Left lung (tissue), 10 donors: ENCODE measurements around the gene TCIRG1. TPM values are rescaled to one million over a fixed set of nuclear protein-coding genes. Genes with fewer than 3 reads are reported as not detected.
A peak's percentile ranks its signal among the peaks of the same experiment; 100 is the strongest.

ENCODE experiments used
- ATAC-seq: fragments of 200-7000 bp; cut with Tn5 transposase; one replicate; pipeline ENCODE4 v1.9.1; 2020; ENCODE audit warnings: moderate library complexity
- DNase-seq, 4 donors: peaks; one replicate each; pipeline ENCODE4 v3.0.0-alpha.2; 2013 to 2020
- H3K27ac ChIP-seq, 2 donors: fragments of 200-600 bp; sonication (generic) in 1 of 2; one replicate each; pipeline versions ENCODE4 v1.5.0 to v1.8.0; 2020 to 2021
- H3K27me3 ChIP-seq, 2 donors: fragments of 200-600 bp; sonication (generic) in 1 of 2; one replicate each; pipeline versions ENCODE4 v1.5.0 to v1.8.0; 2020 to 2021
- H3K36me3 ChIP-seq, 2 donors: fragments of 200-600 bp; sonication (generic) in 1 of 2; one replicate each; pipeline versions ENCODE4 v1.5.0 to v1.8.0; 2020 to 2021
- H3K4me1 ChIP-seq, 2 donors: fragments of 200-600 bp; one replicate each; pipeline ENCODE4 v1.8.0; 2021
- H3K4me3 ChIP-seq, 2 donors: fragments of 200-600 bp; sonication (generic) in 1 of 2; one replicate each; pipeline versions ENCODE4 v1.5.0 to v1.8.0; 2020 to 2021; ENCODE audit warnings: mild to moderate bottlenecking in 1 of 2
- H3K9me3 ChIP-seq, 2 donors: fragments of 200-600 bp; sonication (generic) in 1 of 2; one replicate each; pipeline versions ENCODE4 v1.5.0 to v1.8.0; 2020 to 2021
- intact Hi-C, 2 donors: fragments of 100-400 bp; cut with DNase I; formaldehyde crosslinking; loops; one replicate each; pipeline versions ENCODE4 v1.11.2 to v1.14.2; 2022
- polyA plus RNA-seq, 6 donors: library from polyadenylated mRNA; unstranded; fragments of 120-200 nt; gene quantifications; one replicate each; pipeline ENCODE4 v1.2.1, GENCODE V29; 2013; ENCODE audit not compliant: insufficient read length in 6 of 6
- total RNA-seq, 2 donors: library from RNA; stranded (reverse); fragmentation: NEBNext Ultra II Directional; extraction: Animal tissue kit (Norgen Biotek cat#: 25700); gene quantifications; one replicate each; pipeline ENCODE4 v1.2.1, GENCODE V29; 2021
- TF ChIP-seq, protein P1 (sequence below), 2 donors: fragments of 200-600 bp; sonication (generic) in 1 of 2; IDR thresholded peaks; one replicate each; pipeline versions ENCODE4 v1.5.0 to v1.8.0; 2021; ENCODE audit warnings: antibody characterized with exemption in 2 of 2
- donor health status: DM: no; HTN: yes; CAD: no.
- donor health status: DM: no; HTN: no; CAD: no.

Gene TCIRG1
- total and polyA plus RNA-seq, 8 donors, result 24.3 to 323 (median 37.7) TPM

DNA sequence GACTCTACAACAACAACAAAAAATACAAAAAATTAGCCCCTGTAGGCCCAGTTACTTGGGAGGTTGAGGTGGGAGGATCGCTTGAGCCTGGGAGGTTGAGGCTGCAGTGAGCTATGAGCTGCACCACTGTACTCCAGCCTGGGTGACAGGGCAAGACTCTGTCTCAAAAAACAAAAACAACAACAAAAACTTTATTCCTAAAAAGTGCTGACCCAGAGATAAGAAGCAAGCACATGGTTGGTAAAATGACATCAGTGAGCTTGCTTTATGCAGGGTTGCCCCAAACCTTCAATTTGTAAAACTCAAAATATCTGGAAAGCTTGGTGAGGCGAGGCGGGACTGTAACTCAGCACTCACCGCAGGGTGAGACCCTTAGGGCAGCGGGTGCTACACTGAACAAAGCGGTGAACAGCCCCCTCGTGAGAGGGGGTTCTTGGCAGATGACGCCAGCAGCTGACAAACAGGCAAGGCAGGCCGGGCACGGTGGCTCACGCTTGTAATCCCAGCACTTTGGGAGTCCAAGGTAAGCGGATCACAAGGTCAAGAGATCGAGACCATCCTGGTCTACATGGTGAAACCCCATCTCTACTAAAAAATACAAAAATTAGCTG lies 3.5 kb upstream of the TCIRG1 start:
- ATAC-seq, result no peak
- TF ChIP-seq, protein P1, sequence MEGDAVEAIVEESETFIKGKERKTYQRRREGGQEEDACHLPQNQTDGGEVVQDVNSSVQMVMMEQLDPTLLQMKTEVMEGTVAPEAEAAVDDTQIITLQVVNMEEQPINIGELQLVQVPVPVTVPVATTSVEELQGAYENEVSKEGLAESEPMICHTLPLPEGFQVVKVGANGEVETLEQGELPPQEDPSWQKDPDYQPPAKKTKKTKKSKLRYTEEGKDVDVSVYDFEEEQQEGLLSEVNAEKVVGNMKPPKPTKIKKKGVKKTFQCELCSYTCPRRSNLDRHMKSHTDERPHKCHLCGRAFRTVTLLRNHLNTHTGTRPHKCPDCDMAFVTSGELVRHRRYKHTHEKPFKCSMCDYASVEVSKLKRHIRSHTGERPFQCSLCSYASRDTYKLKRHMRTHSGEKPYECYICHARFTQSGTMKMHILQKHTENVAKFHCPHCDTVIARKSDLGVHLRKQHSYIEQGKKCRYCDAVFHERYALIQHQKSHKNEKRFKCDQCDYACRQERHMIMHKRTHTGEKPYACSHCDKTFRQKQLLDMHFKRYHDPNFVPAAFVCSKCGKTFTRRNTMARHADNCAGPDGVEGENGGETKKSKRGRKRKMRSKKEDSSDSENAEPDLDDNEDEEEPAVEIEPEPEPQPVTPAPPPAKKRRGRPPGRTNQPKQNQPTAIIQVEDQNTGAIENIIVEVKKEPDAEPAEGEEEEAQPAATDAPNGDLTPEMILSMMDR (IDR thresholded peaks at IDR 0.05), result no peak
- no peaks in the 10 kb centered on the region for H3K27me3 ChIP-seq
- H3K27ac ChIP-seq, result peak overlapping the region in 1 of 2 donors; percentile 98
- H3K4me1 ChIP-seq, result peaks cover 29 to 69% of the 10 kb centered on the region in 2 donors
- peak in 1 of 4 donors; percentile 41 for DNase-seq
- H3K9me3 ChIP-seq, result no peaks in the 10 kb centered on the region
- H3K36me3 ChIP-seq, result peaks cover 0 to 21% of the 10 kb centered on the region in 2 donors
- intact Hi-C loops, result no loop called here
- H3K4me3 ChIP-seq, result no peak overlapping the region

DNA sequence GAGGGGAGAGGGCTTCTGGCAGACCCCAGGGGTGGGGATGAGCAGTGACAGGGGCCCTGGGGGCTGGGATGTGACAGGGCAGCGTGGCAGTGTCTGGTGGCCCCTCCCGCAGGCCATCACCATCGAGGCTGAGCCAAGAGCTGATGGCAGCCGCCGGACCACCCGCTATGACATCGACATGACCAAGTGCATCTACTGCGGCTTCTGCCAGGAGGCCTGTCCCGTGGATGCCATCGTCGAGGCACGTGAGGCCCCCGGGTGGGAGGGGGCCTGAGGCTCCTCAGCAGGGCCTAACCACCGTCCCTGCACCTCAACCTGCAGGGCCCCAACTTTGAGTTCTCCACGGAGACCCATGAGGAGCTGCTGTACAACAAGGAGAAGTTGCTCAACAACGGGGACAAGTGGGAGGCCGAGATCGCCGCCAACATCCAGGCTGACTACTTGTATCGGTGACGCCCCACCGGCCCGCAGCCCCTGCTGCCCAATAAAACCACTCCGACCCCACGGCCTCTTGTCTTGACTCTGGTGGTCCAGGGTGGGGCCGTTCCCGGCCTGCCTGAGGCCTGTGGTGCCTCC lies 2.6 kb upstream of the TCIRG1 start:
- H3K9me3 ChIP-seq, result no peaks in the 10 kb centered on the region
- intact Hi-C loops, result no loop called here
- H3K27ac ChIP-seq, result peak overlapping the region; percentile 90 to 98
- TF ChIP-seq, protein P1 (IDR thresholded peaks at IDR 0.05), result no peak
- DNase-seq (peak in 2 of 4 donors; percentile 68 to 87), ATAC-seq (no peak)
- no peak overlapping the region for H3K4me3 ChIP-seq
- H3K27me3 ChIP-seq, result no peaks in the 10 kb centered on the region
- peaks cover 0 to 25% of the 10 kb centered on the region in 2 donors for H3K36me3 ChIP-seq
- H3K4me1 ChIP-seq, result peaks cover 26 to 73% of the 10 kb centered on the region in 2 donors

DNA sequence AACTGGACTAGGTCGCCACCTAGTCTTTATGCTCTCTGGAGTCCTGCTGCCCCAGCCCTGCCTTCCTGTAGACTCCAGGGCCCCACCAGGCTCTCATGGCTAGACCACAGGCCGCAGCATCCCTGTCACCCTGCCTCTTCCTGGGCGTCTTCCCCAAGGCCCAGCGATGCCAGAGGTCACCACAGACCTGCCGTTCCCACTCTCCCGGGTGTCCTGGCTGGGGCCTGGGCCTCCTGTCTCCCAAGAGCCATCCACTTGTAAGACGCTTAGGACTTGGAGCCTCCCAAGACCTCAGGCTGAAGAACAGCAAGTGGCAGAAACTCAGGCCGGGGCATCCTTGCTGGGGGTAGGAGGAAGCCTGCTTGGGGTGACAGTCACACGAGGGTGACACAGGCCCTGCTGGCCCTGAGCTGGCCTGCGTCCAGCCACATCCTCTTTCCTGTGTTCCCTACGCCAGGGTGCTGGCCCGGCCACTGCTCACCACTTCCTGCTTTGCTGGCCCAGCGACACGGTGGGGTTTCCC lies 2.0 kb upstream of the TCIRG1 start:
- ATAC-seq, result peak; percentile 51
- Histone ChIP-seq H3K27ac (peak overlapping the region; percentile 90 to 98), H3K36me3 (peaks cover 0 to 30% of the 10 kb centered on the region in 2 donors), H3K4me1 (peaks cover 21 to 73% of the 10 kb centered on the region in 2 donors), H3K4me3 (no peak overlapping the region), H3K9me3 (no peaks in the 10 kb centered on the region), H3K27me3 (no peaks in the 10 kb centered on the region)
- peak in 2 of 4 donors; percentile 89 to 95 for DNase-seq
- TF ChIP-seq, protein P1 (IDR thresholded peaks at IDR 0.05), result no peak
- intact Hi-C loops, result no loop called here

DNA sequence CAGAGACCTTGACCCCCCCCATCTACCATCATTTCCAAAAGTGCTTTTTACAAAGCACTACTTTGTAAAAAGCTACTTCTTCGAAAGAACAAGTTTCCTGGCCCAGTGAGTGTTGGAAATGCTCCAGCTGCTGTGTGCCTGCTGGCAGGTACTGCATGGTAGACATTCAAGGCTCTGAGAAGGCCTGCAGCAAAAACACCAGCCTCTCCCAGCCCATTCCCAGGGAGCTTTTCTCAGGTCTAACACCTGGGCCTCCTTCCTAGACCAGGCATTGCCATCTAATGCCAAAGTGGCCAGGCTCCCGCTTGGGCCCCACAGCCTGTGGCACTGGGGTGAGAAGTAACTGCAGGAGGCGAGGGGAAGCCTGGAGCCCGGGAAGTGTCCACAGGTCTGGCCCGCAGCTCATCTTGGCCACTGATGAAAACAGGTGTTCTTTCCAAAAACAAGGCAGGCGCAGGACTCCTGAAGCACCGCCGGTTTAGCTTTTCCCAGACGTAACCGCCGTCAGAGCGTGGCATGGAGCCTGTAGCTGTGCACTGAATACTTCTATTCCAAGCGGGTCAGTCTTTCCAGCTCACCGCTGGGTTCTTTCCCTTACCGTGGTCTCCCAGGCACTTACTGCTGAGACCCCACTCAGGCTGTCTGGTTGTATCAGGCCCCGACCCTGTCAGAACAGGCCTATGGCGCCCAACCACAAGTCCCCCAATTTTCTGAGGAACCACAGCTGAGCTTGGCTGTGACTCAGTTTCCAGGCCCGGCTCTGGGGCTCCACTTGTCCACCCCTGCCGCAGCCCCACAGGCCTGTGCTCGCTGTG lies 1.2 kb upstream of the TCIRG1 start:
- intact Hi-C loops, result no loop called here
- Histone ChIP-seq H3K4me1 (peaks cover 20 to 72% of the 10 kb centered on the region in 2 donors), H3K4me3 (peak overlapping the region in 1 of 2 donors; percentile 78), H3K9me3 (no peaks in the 10 kb centered on the region), H3K27me3 (no peaks in the 10 kb centered on the region), H3K36me3 (peaks cover 0 to 36% of the 10 kb centered on the region in 2 donors), H3K27ac (peak overlapping the region; percentile 90 to 98)
- TF ChIP-seq, protein P1 (IDR thresholded peaks at IDR 0.05), result no peak
- no peak for ATAC-seq
- DNase-seq, result peak in 2 of 4 donors; percentile 29 to 75
